ENCODE measurements around the gene DPYSL5. TPM values are rescaled to one million over a fixed set of nuclear protein-coding genes. Genes with fewer than 3 reads are reported as not detected.

DPYSL5 gene
- total RNA-seq, 1 donor from 2014 or later, result 0.11 TPM

- no peak overlapping the region for H3K4me3 Mint-ChIP-seq (ENCODE audit: unreplicated experiment)
- no peak for DNase-seq (ENCODE audit: extremely low spot score, unreplicated experiment)
- H3K27me3 Mint-ChIP-seq (ENCODE audit: unreplicated experiment), result peaks cover 26% of the 10 kb centered on the region
- H3K9me3 Mint-ChIP-seq (ENCODE audit: unreplicated experiment), result no peaks in the 10 kb centered on the region
- no peaks in the 10 kb centered on the region for H3K4me1 Mint-ChIP-seq (ENCODE audit: unreplicated experiment)
- no peaks in the 10 kb centered on the region for H3K36me3 Mint-ChIP-seq (ENCODE audit: unreplicated experiment)
- no peak overlapping the region for H3K27ac Mint-ChIP-seq (ENCODE audit: unreplicated experiment)
- no peak for TF ChIP-seq CTCF (IDR thresholded peaks at IDR 0.05)
Measured at GRCh38 chr2:26945991-26946750, 98.2 kb downstream of the DPYSL5 start.

- no peaks in the 10 kb centered on the region for H3K9me3 Mint-ChIP-seq (ENCODE audit: unreplicated experiment)
Measured at GRCh38 chr2:26946841-26947784, 99.2 kb downstream of the DPYSL5 start.

GRCh38 chr2:26948800-26949199, 100.9 kb downstream of the DPYSL5 start:
- H3K27ac Mint-ChIP-seq (ENCODE audit: unreplicated experiment), result no peak overlapping the region
- no peak for TF ChIP-seq CTCF (IDR thresholded peaks at IDR 0.05)
- no peaks in the 10 kb centered on the region for H3K4me1 Mint-ChIP-seq (ENCODE audit: unreplicated experiment)
- no peaks in the 10 kb centered on the region for H3K9me3 Mint-ChIP-seq (ENCODE audit: unreplicated experiment)
- no peak overlapping the region for H3K4me3 Mint-ChIP-seq (ENCODE audit: unreplicated experiment)
- no peak for DNase-seq (ENCODE audit: extremely low spot score, unreplicated experiment)
- H3K27me3 Mint-ChIP-seq (ENCODE audit: unreplicated experiment), result peaks cover 37% of the 10 kb centered on the region
- H3K36me3 Mint-ChIP-seq (ENCODE audit: unreplicated experiment), result no peaks in the 10 kb centered on the region

More at GRCh38 chr2:26946841-26947784, 99.2 kb downstream of the DPYSL5 start:
- H3K36me3 Mint-ChIP-seq (ENCODE audit: unreplicated experiment), result no peaks in the 10 kb centered on the region
- H3K27me3 Mint-ChIP-seq (ENCODE audit: unreplicated experiment), result peaks cover 33% of the 10 kb centered on the region
- H3K4me1 Mint-ChIP-seq (ENCODE audit: unreplicated experiment), result no peaks in the 10 kb centered on the region
- H3K27ac Mint-ChIP-seq (ENCODE audit: unreplicated experiment), result no peak overlapping the region
- DNase-seq (ENCODE audit: extremely low spot score, unreplicated experiment), result no peak
- H3K4me3 Mint-ChIP-seq (ENCODE audit: unreplicated experiment), result no peak overlapping the region
- no peak for TF ChIP-seq CTCF (IDR thresholded peaks at IDR 0.05)

GRCh38 chr2:26950246-26950645, 102.3 kb downstream of the DPYSL5 start:
- DNase-seq (ENCODE audit: extremely low spot score, unreplicated experiment), result no peak
- Mint-ChIP-seq H3K27me3 (ENCODE audit: unreplicated experiment) (peaks cover 47% of the 10 kb centered on the region), H3K9me3 (ENCODE audit: unreplicated experiment) (no peaks in the 10 kb centered on the region), H3K4me1 (ENCODE audit: unreplicated experiment) (no peaks in the 10 kb centered on the region), H3K36me3 (ENCODE audit: unreplicated experiment) (no peaks in the 10 kb centered on the region), H3K27ac (ENCODE audit: unreplicated experiment) (no peak overlapping the region), H3K4me3 (ENCODE audit: unreplicated experiment) (no peak overlapping the region)
- no peak for TF ChIP-seq CTCF (IDR thresholded peaks at IDR 0.05)

GRCh38 chr2:26951236-26951635, 103.3 kb downstream of the DPYSL5 start:
- no peak for DNase-seq (ENCODE audit: extremely low spot score, unreplicated experiment)
- Mint-ChIP-seq H3K27me3 (ENCODE audit: unreplicated experiment) (peaks cover 48% of the 10 kb centered on the region), H3K9me3 (ENCODE audit: unreplicated experiment) (no peaks in the 10 kb centered on the region), H3K4me3 (ENCODE audit: unreplicated experiment) (no peak overlapping the region), H3K4me1 (ENCODE audit: unreplicated experiment) (no peaks in the 10 kb centered on the region), H3K27ac (ENCODE audit: unreplicated experiment) (no peak overlapping the region), H3K36me3 (ENCODE audit: unreplicated experiment) (no peaks in the 10 kb centered on the region)
- TF ChIP-seq CTCF (IDR thresholded peaks at IDR 0.05), result no peak
